ENCODE results near the gene GSTT2. TPM values are rescaled to one million over a fixed set of nuclear protein-coding genes. Genes with fewer than 3 reads are reported as not detected.

Gene GSTT2
- total RNA-seq (2022; extraction: Qiagen RNA extraction): not detected in 5 replicates

DNA sequence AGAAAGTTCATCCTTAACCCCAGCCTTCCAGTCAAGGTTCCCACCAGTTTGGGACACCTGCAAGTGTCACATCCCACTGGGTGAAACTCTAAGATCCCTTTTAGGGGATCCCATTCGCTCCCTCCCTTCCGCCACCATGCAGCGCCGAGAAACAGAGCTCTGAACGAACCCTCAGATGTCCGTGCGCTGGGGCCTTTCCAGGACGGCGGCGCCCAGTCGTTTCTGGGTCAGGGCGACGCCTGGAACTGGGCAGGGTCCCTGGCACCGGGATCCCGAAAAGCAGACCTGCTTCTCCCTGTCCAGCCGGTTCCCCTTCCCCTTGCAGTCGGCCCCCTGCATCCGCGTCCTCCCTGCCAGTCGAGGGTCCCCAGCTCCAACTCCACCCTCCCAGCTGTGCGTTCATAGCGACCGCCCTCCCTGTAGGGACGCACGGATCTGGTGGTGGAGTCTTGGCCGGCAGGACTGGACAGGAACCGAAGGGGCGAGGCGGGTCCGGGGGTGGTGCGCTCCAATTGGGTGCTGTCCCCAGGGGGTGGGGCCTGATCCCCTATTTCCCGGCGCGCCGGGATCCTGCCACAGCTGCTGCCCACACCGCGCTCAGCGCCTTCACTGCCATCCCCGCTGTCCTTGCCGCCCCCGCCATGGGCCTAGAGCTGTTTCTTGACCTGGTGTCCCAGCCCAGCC is at the start of gene GSTT2:
Gene GSTT2, plus strand, starts transcription at position 578 of the 684 bp plus-strand sequence.

DNA sequence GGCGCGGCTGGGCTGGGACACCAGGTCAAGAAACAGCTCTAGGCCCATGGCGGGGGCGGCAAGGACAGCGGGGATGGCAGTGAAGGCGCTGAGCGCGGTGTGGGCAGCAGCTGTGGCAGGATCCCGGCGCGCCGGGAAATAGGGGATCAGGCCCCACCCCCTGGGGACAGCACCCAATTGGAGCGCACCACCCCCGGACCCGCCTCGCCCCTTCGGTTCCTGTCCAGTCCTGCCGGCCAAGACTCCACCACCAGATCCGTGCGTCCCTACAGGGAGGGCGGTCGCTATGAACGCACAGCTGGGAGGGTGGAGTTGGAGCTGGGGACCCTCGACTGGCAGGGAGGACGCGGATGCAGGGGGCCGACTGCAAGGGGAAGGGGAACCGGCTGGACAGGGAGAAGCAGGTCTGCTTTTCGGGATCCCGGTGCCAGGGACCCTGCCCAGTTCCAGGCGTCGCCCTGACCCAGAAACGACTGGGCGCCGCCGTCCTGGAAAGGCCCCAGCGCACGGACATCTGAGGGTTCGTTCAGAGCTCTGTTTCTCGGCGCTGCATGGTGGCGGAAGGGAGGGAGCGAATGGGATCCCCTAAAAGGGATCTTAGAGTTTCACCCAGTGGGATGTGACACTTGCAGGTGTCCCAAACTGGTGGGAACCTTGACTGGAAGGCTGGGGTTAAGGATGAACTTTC is 18.7 kb upstream of the GSTT2 start, which contains the start of gene GSTT2B:
Gene GSTT2B, minus strand, starts transcription at position 112 of the 688 bp plus-strand sequence. Its CDS starts 64 bp downstream, at position 48.

GRCh38 chr22:23966568-23966967 is 13.4 kb upstream of the GSTT2 start, which contains the start of gene DDTL:
Gene DDTL (plus strand): TSS chr22:23966888. CDS start chr22:23966915, 27 bp downstream.

GRCh38 chr22:23974345-23974744 is 5.6 kb upstream of the GSTT2 start, which contains the start of gene DDT:
Gene DDT (minus strand): TSS chr22:23974441. CDS start chr22:23974414, 27 bp downstream.

GRCh38 chr22:24005201-24005600 is 25.3 kb downstream of the GSTT2 start, which contains the start of gene GSTT4:
Gene GSTT4 (minus strand): TSS chr22:24005453. CDS start chr22:24005356, 97 bp downstream.

Other genes starting within 250 kb of the GSTT2 start
- gene ZNF70, start 229.0 kb upstream of the GSTT2 start, total RNA-seq (2022; extraction: Qiagen RNA extraction): 1.1 to 1.5 TPM (median 1.3 TPM) in 5 replicates
- 0.33 to 1.2 TPM (median 0.80 TPM) in 5 replicates for gene VPREB3, start 225.7 kb upstream of the GSTT2 start, total RNA-seq (2022; extraction: Qiagen RNA extraction)
- gene C22orf15, start 217.1 kb upstream of the GSTT2 start, total RNA-seq (2022; extraction: Qiagen RNA extraction): not detected in 5 replicates
- gene CHCHD10, start 212.2 kb upstream of the GSTT2 start, total RNA-seq (2022; extraction: Qiagen RNA extraction): 92.9 to 197 TPM (median 166 TPM) in 5 replicates
- 0.13 to 0.24 TPM (median 0.15 TPM) in 5 replicates for gene MMP11, start 207.3 kb upstream of the GSTT2 start, total RNA-seq (2022; extraction: Qiagen RNA extraction)
- gene SMARCB1, start 193.2 kb upstream of the GSTT2 start, total RNA-seq (2022; extraction: Qiagen RNA extraction): 49.6 to 56.0 TPM (median 54.7 TPM) in 5 replicates
- 0.35 to 0.88 TPM (median 0.74 TPM) in 5 replicates for gene DERL3, start 141.1 kb upstream of the GSTT2 start, total RNA-seq (2022; extraction: Qiagen RNA extraction)
- gene SLC2A11, start 122.3 kb upstream of the GSTT2 start, total RNA-seq (2022; extraction: Qiagen RNA extraction): 7.9 to 11.3 TPM (median 10.2 TPM) in 5 replicates
- 512 to 892 TPM (median 860 TPM) in 5 replicates for gene MIF, start 85.8 kb upstream of the GSTT2 start, total RNA-seq (2022; extraction: Qiagen RNA extraction)
- 0.16 to 0.35 TPM (median 0.26 TPM) in 5 replicates for gene GSTT2B, start 18.9 kb upstream of the GSTT2 start, total RNA-seq (2022; extraction: Qiagen RNA extraction)
- gene DDTL, start 13.2 kb upstream of the GSTT2 start, total RNA-seq (2022; extraction: Qiagen RNA extraction): 1.4 to 2.3 TPM (median 1.6 TPM) in 5 replicates
- gene DDT, start 5.7 kb upstream of the GSTT2 start, total RNA-seq (2022; extraction: Qiagen RNA extraction): 107 to 148 TPM (median 134 TPM) in 5 replicates
- gene GSTT4, start 25.3 kb downstream of the GSTT2 start, total RNA-seq (2022; extraction: Qiagen RNA extraction): not detected in 5 replicates
- 20.6 to 38.7 TPM (median 35.5 TPM) in 5 replicates for gene CABIN1, start 31.2 kb downstream of the GSTT2 start, total RNA-seq (2022; extraction: Qiagen RNA extraction)
- gene SUSD2, start 201.4 kb downstream of the GSTT2 start, total RNA-seq (2022; extraction: Qiagen RNA extraction): 54.7 to 85.3 TPM (median 83.8 TPM) in 5 replicates